NCI-H2081 (cell line): ENCODE results near the gene ATG9B.
A peak's percentile ranks its signal among the peaks of the same experiment; 100 is the strongest.

Source experiments
- DNase-seq, 2 experiments: peaks; one replicate each; lab custom pipeline; 2025; lab: John Stamatoyannopoulos, UW

Gene ATG9B

GRCh38 chr7:150999497-151000230 lies 24.6 kb downstream of the ATG9B start:
- no peak for DNase-seq

GRCh38 chr7:150999001-150999400 lies 25.3 kb downstream of the ATG9B start:
- DNase-seq: no peak

DNA sequence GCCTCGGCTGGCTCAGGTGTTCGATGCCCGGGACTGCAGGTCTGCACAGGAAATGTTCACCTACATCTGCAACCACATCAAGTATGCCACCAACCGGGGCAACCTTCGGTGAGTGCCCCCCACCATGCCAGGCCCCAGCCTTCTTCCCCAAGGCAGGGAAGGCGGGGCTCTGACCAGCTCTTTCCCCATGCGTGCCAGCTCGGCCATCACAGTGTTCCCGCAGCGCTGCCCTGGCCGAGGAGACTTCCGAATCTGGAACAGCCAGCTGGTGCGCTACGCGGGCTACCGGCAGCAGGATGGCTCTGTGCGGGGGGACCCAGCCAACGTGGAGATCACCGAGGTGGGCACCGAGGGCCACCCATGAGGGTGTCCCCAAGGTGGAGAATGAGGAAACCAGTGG lies 26.0 kb downstream of the ATG9B start:
- DNase-seq: no peak

- no peak for DNase-seq
These were observed 26.5 kb downstream of the ATG9B start for GRCh38 chr7:150997817-150998216.

DNA sequence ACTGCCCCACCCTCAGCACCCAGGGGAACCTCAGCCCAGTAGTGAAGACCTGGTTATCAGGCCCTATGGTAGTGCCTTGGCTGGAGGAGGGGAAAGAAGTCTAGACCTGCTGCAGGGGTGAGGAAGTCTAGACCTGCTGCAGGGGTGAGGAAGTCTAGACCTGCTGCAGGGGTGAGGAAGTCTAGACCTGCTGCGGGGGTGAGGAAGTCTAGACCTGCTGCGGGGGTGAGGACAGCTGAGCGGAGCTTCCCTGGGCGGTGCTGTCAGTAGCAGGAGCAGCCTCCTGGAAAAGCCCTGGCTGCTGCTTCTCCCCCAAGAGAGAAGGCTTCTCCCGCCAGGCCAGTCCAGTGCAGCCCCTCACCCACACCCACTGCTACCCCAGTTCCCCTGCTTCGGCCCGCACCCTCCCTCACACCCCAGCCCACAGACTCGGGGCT lies 27.2 kb downstream of the ATG9B start:
- no peak for DNase-seq

DNA sequence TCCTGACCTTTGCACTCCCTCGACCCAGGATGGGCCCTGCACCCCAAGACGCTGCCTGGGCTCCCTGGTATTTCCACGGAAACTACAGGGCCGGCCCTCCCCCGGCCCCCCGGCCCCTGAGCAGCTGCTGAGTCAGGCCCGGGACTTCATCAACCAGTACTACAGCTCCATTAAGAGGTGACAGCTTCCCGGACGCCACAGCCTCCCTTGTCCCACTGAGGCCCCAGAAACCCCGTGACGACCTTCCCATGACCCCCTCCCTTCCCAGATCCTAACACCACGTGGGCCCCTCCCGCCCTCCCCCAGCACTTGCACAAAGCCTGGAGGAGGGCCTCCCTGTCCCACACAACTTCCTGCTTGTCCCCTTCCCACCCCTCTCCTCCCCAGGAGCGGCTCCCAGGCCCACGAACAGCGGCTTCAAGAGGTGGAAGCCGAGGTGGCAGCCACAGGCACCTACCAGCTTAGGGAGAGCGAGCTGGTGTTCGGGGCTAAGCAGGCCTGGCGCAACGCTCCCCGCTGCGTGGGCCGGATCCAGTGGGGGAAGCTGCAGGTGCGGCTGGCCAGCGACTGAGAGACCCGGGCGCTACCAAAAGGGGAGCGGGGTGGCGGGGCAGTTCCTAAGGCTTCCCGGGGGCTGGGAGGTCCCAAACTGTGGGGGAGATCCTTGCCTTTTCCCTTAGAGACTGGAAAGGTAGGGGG lies 27.8 kb downstream of the ATG9B start:
- no peak for DNase-seq

GRCh38 chr7:150994838-150995510 lies 29.3 kb downstream of the ATG9B start:
- DNase-seq: no peak

- no peak for DNase-seq
These were observed 30.0 kb downstream of the ATG9B start for GRCh38 chr7:150994141-150994837.

GRCh38 chr7:150993511-150993910 lies 30.8 kb downstream of the ATG9B start:
- no peak for DNase-seq

GRCh38 chr7:150992833-150993302 lies 31.4 kb downstream of the ATG9B start:
- DNase-seq: peak in 1 of 2 experiments; percentile 29

DNA sequence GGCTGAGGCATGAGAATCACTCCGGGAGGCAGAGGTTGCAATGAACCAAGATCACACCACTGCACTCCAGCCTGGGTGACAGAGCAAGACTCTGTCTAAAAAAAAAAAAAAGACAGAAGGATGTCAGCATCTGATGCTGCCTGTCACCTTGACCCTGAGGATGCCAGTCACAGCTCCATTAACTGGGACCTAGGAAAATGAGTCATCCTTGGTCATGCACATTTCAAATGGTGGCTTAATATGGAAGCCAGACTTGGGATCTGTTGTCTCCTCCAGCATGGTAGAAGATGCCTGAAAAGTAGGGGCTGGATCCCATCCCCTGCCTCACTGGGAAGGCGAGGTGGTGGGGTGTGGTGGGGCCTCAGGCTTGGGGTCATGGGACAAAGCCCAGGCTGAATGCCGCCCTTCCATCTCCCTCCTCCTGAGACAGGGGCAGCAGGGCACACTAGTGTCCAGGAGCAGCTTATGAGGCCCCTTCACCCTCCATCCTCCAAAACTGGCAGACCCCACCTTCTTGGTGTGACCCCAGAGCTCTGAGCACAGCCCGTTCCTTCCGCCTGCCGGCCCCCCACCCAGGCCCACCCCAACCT lies 32.1 kb downstream of the ATG9B start:
- DNase-seq: no peak

DNA sequence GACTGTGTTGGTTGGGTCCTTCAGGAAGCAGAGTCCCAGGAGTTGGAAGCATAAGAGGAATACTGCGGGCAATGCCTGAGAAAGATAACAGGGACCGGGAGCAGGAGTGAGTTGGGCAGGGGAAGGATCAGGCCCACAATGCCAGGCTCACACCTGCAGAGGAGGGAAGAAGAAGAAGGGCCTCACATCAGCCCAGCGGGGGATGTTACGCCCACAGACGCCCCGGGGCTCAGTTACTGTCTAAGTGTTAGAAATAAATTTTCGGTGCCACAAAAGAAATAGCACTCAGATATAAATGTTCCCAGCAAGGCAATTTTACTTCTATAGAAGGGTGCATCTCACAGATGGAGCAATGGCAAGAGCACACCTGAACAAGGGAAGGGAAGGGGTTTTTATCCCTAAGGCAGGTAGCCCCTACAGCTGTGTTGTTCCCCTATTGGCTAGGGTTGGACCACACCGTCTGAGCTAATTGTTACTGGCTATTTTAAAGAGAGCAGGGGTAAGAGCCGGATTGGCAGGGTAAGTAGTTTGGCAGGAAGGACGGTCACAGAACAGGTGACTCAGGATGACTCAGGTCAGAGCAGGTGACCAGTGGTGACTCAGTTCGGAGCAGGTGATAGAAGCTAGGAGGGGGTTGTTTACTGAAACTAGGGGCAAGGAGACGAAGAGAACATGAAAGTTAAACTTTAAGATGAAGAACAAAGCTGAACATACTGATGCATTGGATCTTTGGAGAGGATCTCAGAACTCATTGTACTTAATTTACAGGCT lies 33.7 kb downstream of the ATG9B start, which contains the start of gene NOS3:
Gene NOS3 (plus strand): TSS at position 602 of the 771 bp plus-strand sequence. CDS start 2,787 bp downstream, outside the sequence.
- DNase-seq: no peak

DNA sequence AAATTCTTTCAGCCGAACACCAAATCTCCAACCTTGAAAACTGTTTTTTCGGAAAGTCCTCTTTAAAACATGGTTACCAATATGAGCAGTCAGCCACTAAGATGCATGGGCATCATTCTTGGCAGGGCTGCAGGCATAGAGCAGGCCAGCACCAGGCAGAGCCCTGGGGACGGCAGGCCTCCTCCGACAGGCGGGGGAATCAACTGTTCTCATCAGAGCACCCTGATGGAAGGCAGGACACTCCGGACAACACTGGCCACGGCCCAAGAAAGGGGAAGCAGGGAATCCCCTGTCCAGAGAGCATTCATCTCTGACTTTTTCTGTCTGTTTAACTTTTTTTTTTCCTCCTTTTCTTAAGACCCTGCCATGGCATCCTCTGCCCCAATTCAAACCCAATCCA lies 34.8 kb downstream of the ATG9B start:
- DNase-seq: no peak

GRCh38 chr7:150988230-150989226 lies 35.8 kb downstream of the ATG9B start:
- DNase-seq: peak; percentile 86 to 89

- DNase-seq: no peak
These were observed 37.7 kb downstream of the ATG9B start for GRCh38 chr7:150986556-150986955.

GRCh38 chr7:150986099-150986512 lies 38.2 kb downstream of the ATG9B start:
- peak; percentile 76 to 80 for DNase-seq

- DNase-seq: no peak
These were observed 40.4 kb downstream of the ATG9B start for GRCh38 chr7:150983893-150984368.

DNA sequence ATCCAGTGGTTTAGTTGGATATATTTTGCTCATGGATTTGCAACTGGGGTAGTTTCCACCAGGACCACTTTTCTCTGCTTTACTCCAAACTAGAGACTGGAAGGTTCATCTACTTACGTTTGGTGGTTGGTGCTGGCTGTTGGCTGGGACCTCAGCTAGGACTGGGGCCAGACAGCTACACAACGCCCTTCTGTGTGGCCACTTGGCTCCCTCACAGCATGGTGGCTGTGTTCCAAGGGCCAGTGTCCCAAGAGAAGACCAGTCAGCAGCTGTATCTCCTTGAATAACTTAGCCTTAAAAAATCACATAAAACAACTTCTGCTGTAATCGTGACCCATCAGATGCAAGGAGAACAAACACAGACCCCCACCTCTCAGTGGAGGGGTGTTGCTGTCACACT lies 41.9 kb downstream of the ATG9B start:
- DNase-seq: no peak

- no peak for DNase-seq
These were observed 42.6 kb downstream of the ATG9B start for GRCh38 chr7:150981644-150982043.
